OCI-LY7 (cell line): ENCODE data around the gene SLC22A13. TPM values are rescaled to one million over a fixed set of nuclear protein-coding genes. Genes with fewer than 3 reads are reported as not detected.

Source experiments
- BruUV-seq: library from RNA; stranded (reverse); fragments of 400-500 nt; replicated peaks from 2 replicates; lab custom pipeline; 2021; lab: Mats Ljungman, UMichigan
- CTCF ChIA-PET: fragments of 300-600 bp; sonication (Branson Sonifier 250); formaldehyde crosslinking; loops from one replicate; lab custom pipeline; 2022; ENCODE audit warnings: antibody characterized with exemption; ENCODE audit not compliant: unreplicated experiment; lab: Charles Lee
- POLR2A ChIA-PET: fragments of 300-600 bp; sonication (Branson Sonifier 250); formaldehyde crosslinking; loops from one replicate; lab custom pipeline; 2022; ENCODE audit warnings: antibody characterized with exemption; lab: Charles Lee
- DNase-seq: peaks from one replicate; pipeline ENCODE4 v3.0.0-alpha.2; 2015; ENCODE audit warnings: low spot score
- H2AFZ ChIP-seq: fragments of 200-600 bp; sonication (generic), shearing (Covaris generic); 2 replicates; pipeline ENCODE4 v1.6.1; 2014; ENCODE audit warnings: mild to moderate bottlenecking, antibody characterized with exemption, low read length, moderate library complexity
- H3K27ac ChIP-seq: fragments of 200-600 bp; sonication (generic); 2 replicates; pipeline ENCODE4 v1.5.1; 2014; ENCODE audit warnings: mixed run types, low read depth, mild to moderate bottlenecking, moderate library complexity, low read length, inconsistent platforms; ENCODE audit not compliant: poor library complexity, severe bottlenecking
- H3K36me3 ChIP-seq: fragments of 200-600 bp; sonication (generic); 2 replicates; pipeline ENCODE4 v1.6.1; 2014; ENCODE audit warnings: mild to moderate bottlenecking, antibody characterized with exemption, low read length, moderate library complexity, mixed read lengths; ENCODE audit not compliant: insufficient read depth
- H3K4me1 ChIP-seq: fragments of 200-600 bp; sonication (generic); 2 replicates; pipeline ENCODE4 v1.5.1; 2014; ENCODE audit warnings: mild to moderate bottlenecking, low read length; ENCODE audit not compliant: insufficient read depth, poor library complexity, severe bottlenecking
- H3K4me2 ChIP-seq: fragments of 200-600 bp; sonication (generic); 2 replicates; pipeline ENCODE4 v1.6.1; 2014; ENCODE audit warnings: mild to moderate bottlenecking, low read length
- H3K4me3 ChIP-seq: fragments of 200-600 bp; sonication (generic); 2 replicates; pipeline ENCODE4 v1.5.1; 2014; ENCODE audit warnings: mild to moderate bottlenecking, low read depth, low read length; ENCODE audit not compliant: poor library complexity, severe bottlenecking
- H3K79me2 ChIP-seq: fragments of 200-600 bp; sonication (generic); 2 replicates; pipeline ENCODE4 v1.6.1; 2016; ENCODE audit warnings: low read depth, mild to moderate bottlenecking, low read length, moderate library complexity, mixed read lengths; ENCODE audit not compliant: insufficient read depth
- H3K9me2 ChIP-seq: fragments of 200-600 bp; sonication (generic); 2 replicates; pipeline ENCODE4 v1.6.1; 2016; ENCODE audit warnings: mild to moderate bottlenecking, low read length, mixed read lengths; ENCODE audit not compliant: insufficient read depth
- H3K9me3 ChIP-seq: fragments of 200-600 bp; sonication (generic); 2 replicates; pipeline ENCODE4 v1.6.1; 2014; ENCODE audit warnings: mild to moderate bottlenecking, mixed run types, low read length, mixed read lengths
- H4K20me1 ChIP-seq: fragments of 200-600 bp; sonication (generic); 2 replicates; pipeline ENCODE4 v1.6.1; 2014; ENCODE audit warnings: mild to moderate bottlenecking, antibody characterized with exemption, low read length, moderate library complexity, mixed read lengths; ENCODE audit not compliant: insufficient read depth
- CTCF ChIP-seq: fragments of 200-600 bp; sonication (generic); conservative IDR thresholded peaks from 2 replicates; pipeline ENCODE4 v1.5.1; 2014; ENCODE audit warnings: mild to moderate bottlenecking, antibody characterized with exemption, low read length, moderate library complexity, mixed read lengths
- EZH2phosphoT487 ChIP-seq: fragments of 200-600 bp; sonication (generic); IDR thresholded peaks from 2 replicates; pipeline ENCODE4 v1.6.1; 2018; ENCODE audit warnings: low read depth, borderline replicate concordance, mild to moderate bottlenecking, mixed run types, antibody characterized with exemption, low read length, moderate library complexity, mixed read lengths
- intact Hi-C: fragments of 100-400 bp; cut with micrococcal nuclease; formaldehyde crosslinking; loops from one replicate; pipeline ENCODE4 v1.10.0; 2022; ENCODE audit not compliant: unreplicated experiment
- total RNA-seq, 2 experiments: library from RNA; depleted of rRNA in 1 of 2; stranded (reverse); fragments of >200 nt in 1 of 2; shearing (Covaris generic) in 1 of 2; gene quantifications; 2 replicates each; pipeline ENCODE4 v1.2.3, GENCODE V29; 2014 to 2022

The SLC22A13 gene
- total RNA-seq, 2 experiments from 2014 or later, result 0.13 to 0.27 TPM

GRCh38 chr3:38315488-38316230 lies 50.0 kb downstream of the SLC22A13 start:
- H3K4me3 ChIP-seq, result no peak overlapping the region
- no peaks in the 10 kb centered on the region for H4K20me1 ChIP-seq
- BruUV-seq, result no TSS peak
- H3K79me2 ChIP-seq, result no peaks in the 10 kb centered on the region
- no peaks in the 10 kb centered on the region for H3K4me1 ChIP-seq
- H3K27ac ChIP-seq, result no peak overlapping the region
- ChIA-PET POLR2A (no interaction called here), CTCF (no interaction called here)
- H3K9me3 ChIP-seq, result no peaks in the 10 kb centered on the region
- no peak overlapping the region for H2AFZ ChIP-seq
- H3K4me2 ChIP-seq, result no peak overlapping the region
- DNase-seq, result no peak
- TF ChIP-seq CTCF (no peak), EZH2phosphoT487 (no peak)
- H3K36me3 ChIP-seq, result no peaks in the 10 kb centered on the region
- H3K9me2 ChIP-seq, result no peaks in the 10 kb centered on the region
- intact Hi-C loops, result no loop called here

GRCh38 chr3:38316356-38317191 lies 51.0 kb downstream of the SLC22A13 start:
- TF ChIP-seq EZH2phosphoT487, result no peak
- no peak for TF ChIP-seq CTCF
- Histone ChIP-seq H2AFZ (no peak overlapping the region), H3K4me2 (no peak overlapping the region), H3K36me3 (no peaks in the 10 kb centered on the region), H4K20me1 (no peaks in the 10 kb centered on the region), H3K9me2 (no peaks in the 10 kb centered on the region), H3K9me3 (no peaks in the 10 kb centered on the region), H3K4me1 (no peaks in the 10 kb centered on the region), H3K79me2 (no peaks in the 10 kb centered on the region), H3K27ac (no peak overlapping the region), H3K4me3 (no peak overlapping the region)
- DNase-seq, result no peak
- no TSS peak for BruUV-seq
- ChIA-PET POLR2A (no interaction called here), CTCF (no interaction called here)
- intact Hi-C loops, result no loop called here
